Measurements from ENCODE around the gene POPDC3.
A peak's percentile ranks its signal among the peaks of the same experiment; 100 is the strongest.

Gene POPDC3

GRCh38 chr6:105163183-105163582 is 16.6 kb downstream of the POPDC3 start:
- H3K4me3 ChIP-seq (replicated peaks in 1 of 2; ENCODE audit: low read depth in 2 of 2, low read length in 2 of 2), result no peak overlapping the region
- no peak for DNase-seq (ENCODE audit: low read depth in 2 of 2)
- TF ChIP-seq CTCF (IDR thresholded peaks at IDR 0.05; ENCODE audit: low read depth, low read length), result no peak

- no peak for TF ChIP-seq CTCF (IDR thresholded peaks at IDR 0.05; ENCODE audit: low read depth, low read length)
- no peak overlapping the region for H3K4me3 ChIP-seq (replicated peaks in 1 of 2; ENCODE audit: low read depth in 2 of 2, low read length in 2 of 2)
- no peak for DNase-seq (ENCODE audit: low read depth in 2 of 2)
These were observed 17.4 kb downstream of the POPDC3 start for GRCh38 chr6:105162377-105162776.

- TF ChIP-seq CTCF (IDR thresholded peaks at IDR 0.05; ENCODE audit: low read depth, low read length), result no peak
- H3K4me3 ChIP-seq (replicated peaks in 1 of 2; ENCODE audit: low read depth in 2 of 2, low read length in 2 of 2), result no peak overlapping the region
- DNase-seq (ENCODE audit: low read depth in 2 of 2), result peak in 1 of 2 donors; percentile 7
These were observed 18.4 kb downstream of the POPDC3 start for GRCh38 chr6:105161421-105161820.

DNA sequence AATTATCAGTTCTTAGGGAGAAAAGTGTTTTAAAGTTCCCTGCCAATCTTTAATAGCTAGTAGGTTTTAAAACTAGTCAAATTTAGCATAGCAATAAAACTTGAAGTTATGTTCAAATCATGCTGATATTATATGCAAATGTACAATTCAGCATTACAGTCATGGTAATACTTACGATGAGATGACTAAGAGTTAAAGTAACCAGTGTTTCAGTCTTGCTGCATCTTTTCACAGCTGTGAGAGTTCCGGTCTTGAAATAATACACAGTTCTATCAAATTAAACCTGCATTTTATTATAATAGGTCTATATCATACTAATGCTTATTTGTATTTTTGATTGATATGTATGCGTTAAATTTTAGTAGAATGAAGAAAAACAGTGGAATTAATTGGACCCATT is 26.1 kb downstream of the POPDC3 start:
- no peak for DNase-seq (ENCODE audit: low read depth in 2 of 2)
- no peak for TF ChIP-seq CTCF (IDR thresholded peaks at IDR 0.05; ENCODE audit: low read depth, low read length)
- H3K4me3 ChIP-seq (replicated peaks in 1 of 2; ENCODE audit: low read depth in 2 of 2, low read length in 2 of 2), result no peak overlapping the region

- no peak overlapping the region for H3K4me3 ChIP-seq (replicated peaks in 1 of 2; ENCODE audit: low read depth in 2 of 2, low read length in 2 of 2)
- no peak for TF ChIP-seq CTCF (IDR thresholded peaks at IDR 0.05; ENCODE audit: low read depth, low read length)
- DNase-seq (ENCODE audit: low read depth in 2 of 2), result no peak
These were observed 26.9 kb downstream of the POPDC3 start for GRCh38 chr6:105152880-105153279.

DNA sequence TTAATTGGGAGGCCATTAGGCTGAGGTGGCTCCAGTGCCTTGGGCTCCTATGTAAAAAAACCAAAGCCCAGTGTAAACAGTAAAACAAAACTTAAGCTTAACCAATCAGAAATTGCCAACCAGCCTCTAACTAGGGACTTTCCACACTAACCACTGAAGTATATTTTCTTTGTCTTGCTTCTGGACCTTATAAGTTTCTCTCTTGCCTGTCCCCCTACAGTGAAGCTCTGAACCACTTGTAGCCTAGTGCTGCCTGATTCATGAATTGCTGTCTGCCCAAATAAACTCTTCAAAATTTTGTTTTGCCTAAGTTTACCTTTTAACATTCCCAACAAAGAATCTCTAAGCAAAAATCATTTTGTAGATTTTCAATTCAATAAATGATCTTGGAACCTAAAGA is 28.2 kb downstream of the POPDC3 start:
- H3K4me3 ChIP-seq (replicated peaks in 1 of 2; ENCODE audit: low read depth in 2 of 2, low read length in 2 of 2), result no peak overlapping the region
- no peak for TF ChIP-seq CTCF (IDR thresholded peaks at IDR 0.05; ENCODE audit: low read depth, low read length)
- no peak for DNase-seq (ENCODE audit: low read depth in 2 of 2)

- no peak overlapping the region for H3K4me3 ChIP-seq (replicated peaks in 1 of 2; ENCODE audit: low read depth in 2 of 2, low read length in 2 of 2)
- TF ChIP-seq CTCF (IDR thresholded peaks at IDR 0.05; ENCODE audit: low read depth, low read length), result no peak
- no peak for DNase-seq (ENCODE audit: low read depth in 2 of 2)
These were observed 41.7 kb downstream of the POPDC3 start for GRCh38 chr6:105138141-105138540.
